Liver (tissue), 9 donors: Measurements from ENCODE around the gene HEPACAM. TPM values are rescaled to one million over a fixed set of nuclear protein-coding genes. Genes with fewer than 3 reads are reported as not detected.

Experiments
- DNase-seq: peaks from one replicate; pipeline ENCODE4 v3.0.0-alpha.2; 2017; ENCODE audit warnings: low spot score
- H3K27ac ChIP-seq, 2 donors: one replicate each; pipeline ENCODE4 v1.7.0; 2013; ENCODE audit warnings: inconsistent platforms in 2 of 2, low read length in 2 of 2, control low read depth in 1 of 2, low read depth in 1 of 2, mild to moderate bottlenecking in 1 of 2
- H3K27me3 ChIP-seq, 4 donors: one replicate each; pipeline versions ENCODE4 v1.6.1 to v1.7.0; 2013; ENCODE audit warnings: low read length in 3 of 4, inconsistent platforms in 1 of 4, mild to moderate bottlenecking in 1 of 4, moderate library complexity in 1 of 4; ENCODE audit not compliant: control insufficient read depth in 4 of 4, insufficient read depth in 4 of 4
- H3K36me3 ChIP-seq, 4 donors: one replicate each; pipeline versions ENCODE4 v1.6.1 to v1.7.0; 2013; ENCODE audit warnings: low read length in 3 of 4, mild to moderate bottlenecking in 3 of 4, low read depth in 1 of 4, moderate library complexity in 1 of 4; ENCODE audit not compliant: control insufficient read depth in 4 of 4, insufficient read depth in 3 of 4
- H3K4me1 ChIP-seq, 4 donors: one replicate each; pipeline versions ENCODE4 v1.6.1 to v1.7.0; 2013; ENCODE audit warnings: low read length in 3 of 4, mild to moderate bottlenecking in 3 of 4, moderate library complexity in 1 of 4; ENCODE audit not compliant: control insufficient read depth in 4 of 4, insufficient read depth in 4 of 4
- H3K4me3 ChIP-seq, 3 donors: one replicate each; pipeline versions ENCODE4 v1.6.1 to v1.7.0; 2013; ENCODE audit warnings: low read length in 3 of 3, control low read depth in 1 of 3, low read depth in 1 of 3, mild to moderate bottlenecking in 1 of 3
- H3K9ac ChIP-seq, 2 donors: one replicate each; pipeline ENCODE4 v1.7.0; 2013; ENCODE audit warnings: low read length in 2 of 2, mild to moderate bottlenecking in 2 of 2, moderate library complexity in 2 of 2, control low read depth in 1 of 2, low read depth in 1 of 2
- H3K9me3 ChIP-seq, 4 donors: one replicate each; pipeline versions ENCODE4 v1.6.1 to v1.7.0; 2013; ENCODE audit warnings: low read length in 3 of 4; ENCODE audit not compliant: control insufficient read depth in 4 of 4
- FOXA1 ChIP-seq: IDR thresholded peaks from 2 replicates; pipeline ENCODE4 v1.6.1; 2016; ENCODE audit warnings: antibody characterized with exemption
- FOXA2 ChIP-seq: IDR thresholded peaks from 2 replicates; pipeline ENCODE4 v1.6.1; 2016; ENCODE audit warnings: antibody characterized with exemption
- GABPA ChIP-seq, 2 donors: IDR thresholded peaks in 1 of 2; conservative IDR thresholded peaks in 1 of 2; 2 replicates each; pipeline ENCODE4 v1.6.1; 2016; ENCODE audit warnings: antibody characterized with exemption in 2 of 2, mild to moderate bottlenecking in 1 of 2, moderate library complexity in 1 of 2
- HNF4A ChIP-seq, 2 donors: conservative IDR thresholded peaks; 2 replicates each; pipeline ENCODE4 v1.6.1; 2016; ENCODE audit warnings: antibody characterized with exemption in 2 of 2, mild to moderate bottlenecking in 2 of 2
- HNF4G ChIP-seq: IDR thresholded peaks from 2 replicates; pipeline ENCODE4 v1.6.1; 2016; ENCODE audit warnings: antibody characterized with exemption
- JUND ChIP-seq, 2 donors: IDR thresholded peaks; 2 replicates each; pipeline ENCODE4 v1.6.1; 2016; ENCODE audit warnings: antibody characterized with exemption in 2 of 2
- MAX ChIP-seq: IDR thresholded peaks from 2 replicates; pipeline ENCODE4 v1.6.1; 2016; ENCODE audit warnings: antibody characterized with exemption
- NR2F2 ChIP-seq: IDR thresholded peaks from 2 replicates; pipeline ENCODE4 v1.6.1; 2016; ENCODE audit warnings: antibody characterized with exemption
- RAD21 ChIP-seq, 2 donors: IDR thresholded peaks; 2 replicates each; pipeline ENCODE4 v1.6.1; 2016; ENCODE audit warnings: antibody characterized with exemption in 2 of 2, mild to moderate bottlenecking in 2 of 2
- RXRA ChIP-seq, 2 donors: IDR thresholded peaks; 2 replicates each; pipeline ENCODE4 v1.6.1; 2017 to 2018; ENCODE audit warnings: antibody characterized with exemption in 2 of 2, mild to moderate bottlenecking in 1 of 2
- SP1 ChIP-seq: IDR thresholded peaks from 2 replicates; pipeline ENCODE4 v1.6.1; 2018; ENCODE audit warnings: antibody characterized with exemption, mild to moderate bottlenecking
- TAF1 ChIP-seq: conservative IDR thresholded peaks from 2 replicates; pipeline ENCODE4 v1.6.1; 2016; ENCODE audit warnings: antibody characterized with exemption, mild to moderate bottlenecking
- YY1 ChIP-seq: IDR thresholded peaks from 2 replicates; pipeline ENCODE4 v1.6.1; 2016; ENCODE audit warnings: antibody characterized with exemption, mild to moderate bottlenecking
- ZBTB33 ChIP-seq: IDR thresholded peaks from 2 replicates; pipeline ENCODE4 v1.6.1; 2016; ENCODE audit warnings: antibody characterized with exemption
- WGBS: extraction: QIAGEN DNeasy Blood & Tissue Kit; methylation state at CpG from one replicate; pipeline ENCODE4 v1.1.7; 2013; 5-methylcytosine and 5-hydroxymethylcytosine counted together
- polyA plus RNA-seq, 2 donors: library from polyadenylated mRNA; stranded (reverse) in 1 of 2; unstranded in 1 of 2; fragments of 200-250 nt in 1 of 2; fragments of >200 nt in 1 of 2; fragmentation: Nextera tagmentation in 1 of 2; extraction: Ambion mirVana in 1 of 2; gene quantifications; one replicate each; pipeline versions ENCODE4 v1.2.1 to v1.2.3, GENCODE V29; 2013 to 2015
- total RNA-seq, 2 donors: library from RNA; depleted of rRNA; stranded (reverse); fragments of >200 nt; gene quantifications; one replicate each; pipeline ENCODE4 v1.2.3, GENCODE V29; 2014
- TF ChIP-seq, protein P1 (sequence below): IDR thresholded peaks from 2 replicates; pipeline ENCODE4 v1.6.1; 2016; ENCODE audit warnings: antibody characterized with exemption
- TF ChIP-seq, protein P2 (sequence below): fragments of 150-350 bp; IDR thresholded peaks from 2 replicates; pipeline ENCODE4 v1.5.1; 2017; ENCODE audit warnings: improper control_type of control experiment, low read depth, low read length; ENCODE audit not compliant: missing input control
- donor health status: healthy.
- donor health status: healthy.
- donor health status: healthy.
- donor health status: healthy.
- donor health status: healthy.

HEPACAM gene
- total and polyA plus RNA-seq, 4 donors = 0.79 to 7.1 (median 3.3) TPM; not detected in 1

- no peak overlapping the region for H3K27ac ChIP-seq
- WGBS = 21% methylated on average over 5 of the region's 5 CpGs
- no peak overlapping the region for H3K4me3 ChIP-seq
- no peak overlapping the region for H3K9ac ChIP-seq
- no peaks in the 10 kb centered on the region for H3K27me3 ChIP-seq
- no peaks in the 10 kb centered on the region for H3K4me1 ChIP-seq
- TF ChIP-seq SP1 = no peak
- TF ChIP-seq, protein P1, sequence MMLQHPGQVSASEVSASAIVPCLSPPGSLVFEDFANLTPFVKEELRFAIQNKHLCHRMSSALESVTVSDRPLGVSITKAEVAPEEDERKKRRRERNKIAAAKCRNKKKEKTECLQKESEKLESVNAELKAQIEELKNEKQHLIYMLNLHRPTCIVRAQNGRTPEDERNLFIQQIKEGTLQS = no peak
- TF ChIP-seq, protein P2, sequence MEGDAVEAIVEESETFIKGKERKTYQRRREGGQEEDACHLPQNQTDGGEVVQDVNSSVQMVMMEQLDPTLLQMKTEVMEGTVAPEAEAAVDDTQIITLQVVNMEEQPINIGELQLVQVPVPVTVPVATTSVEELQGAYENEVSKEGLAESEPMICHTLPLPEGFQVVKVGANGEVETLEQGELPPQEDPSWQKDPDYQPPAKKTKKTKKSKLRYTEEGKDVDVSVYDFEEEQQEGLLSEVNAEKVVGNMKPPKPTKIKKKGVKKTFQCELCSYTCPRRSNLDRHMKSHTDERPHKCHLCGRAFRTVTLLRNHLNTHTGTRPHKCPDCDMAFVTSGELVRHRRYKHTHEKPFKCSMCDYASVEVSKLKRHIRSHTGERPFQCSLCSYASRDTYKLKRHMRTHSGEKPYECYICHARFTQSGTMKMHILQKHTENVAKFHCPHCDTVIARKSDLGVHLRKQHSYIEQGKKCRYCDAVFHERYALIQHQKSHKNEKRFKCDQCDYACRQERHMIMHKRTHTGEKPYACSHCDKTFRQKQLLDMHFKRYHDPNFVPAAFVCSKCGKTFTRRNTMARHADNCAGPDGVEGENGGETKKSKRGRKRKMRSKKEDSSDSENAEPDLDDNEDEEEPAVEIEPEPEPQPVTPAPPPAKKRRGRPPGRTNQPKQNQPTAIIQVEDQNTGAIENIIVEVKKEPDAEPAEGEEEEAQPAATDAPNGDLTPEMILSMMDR = peak; percentile 86
- TF ChIP-seq YY1 = peak; percentile 40
- peak; percentile 97 to 99 for TF ChIP-seq RAD21 (IDR thresholded peaks at IDR 0.05)
- H3K9me3 ChIP-seq = no peaks in the 10 kb centered on the region
- DNase-seq = no peak
- H3K36me3 ChIP-seq = no peaks in the 10 kb centered on the region
Observed at GRCh38 chr11:124961972-124962609, 26.2 kb upstream of the HEPACAM start.

DNA sequence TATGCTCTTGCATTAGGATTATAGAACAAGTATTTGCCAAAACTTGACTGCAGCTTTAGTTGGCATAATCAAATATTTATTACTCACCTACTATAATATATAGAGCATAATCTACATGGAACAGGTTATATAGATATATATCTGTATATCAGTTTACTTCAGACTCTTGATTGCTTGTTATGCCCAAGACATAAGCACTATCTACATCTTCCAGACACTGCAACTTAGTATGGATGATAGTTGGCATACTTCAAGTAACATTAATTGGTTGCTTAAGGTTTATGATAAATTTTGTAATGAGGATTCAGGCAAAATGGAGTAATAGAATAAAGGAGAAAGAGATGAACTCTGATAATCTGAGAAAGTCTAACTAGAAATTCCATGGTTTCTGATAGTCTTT lies 19.2 kb upstream of the HEPACAM start:
- Histone ChIP-seq H3K9ac (no peak overlapping the region), H3K9me3 (no peaks in the 10 kb centered on the region), H3K4me3 (no peak overlapping the region), H3K27me3 (no peaks in the 10 kb centered on the region), H3K4me1 (peaks cover 4 to 14% (median 7%) of the 10 kb centered on the region in 4 donors), H3K27ac (no peak overlapping the region), H3K36me3 (no peaks in the 10 kb centered on the region)
- TF ChIP-seq, protein P2 = no peak
- TF ChIP-seq HNF4G = no peak
- TF ChIP-seq NR2F2 = no peak
- TF ChIP-seq FOXA2 = no peak
- no peak for TF ChIP-seq TAF1
- TF ChIP-seq, protein P1 = no peak
- TF ChIP-seq FOXA1 = no peak
- no peak for TF ChIP-seq GABPA (IDR thresholded peaks at IDR 0.05 in 1 of 2, conservative IDR thresholded peaks at IDR 0.05 in 1 of 2)
- DNase-seq = no peak

GRCh38 chr11:124954590-124954955 lies 18.7 kb upstream of the HEPACAM start:
- Histone ChIP-seq H3K36me3 (no peaks in the 10 kb centered on the region), H3K4me1 (peaks cover 4 to 14% (median 7%) of the 10 kb centered on the region in 4 donors), H3K9ac (peak overlapping the region in 1 of 2 donors; percentile 31), H3K27me3 (no peaks in the 10 kb centered on the region), H3K27ac (no peak overlapping the region), H3K9me3 (no peaks in the 10 kb centered on the region), H3K4me3 (peak overlapping the region; percentile 74 to 99 (median 88))
- no peak for DNase-seq
- 43% methylated on average over 6 of the region's 6 CpGs for WGBS
- TF ChIP-seq MAX (no peak), RXRA (IDR thresholded peaks at IDR 0.05) (no peak), HNF4G (no peak), FOXA1 (no peak), RAD21 (IDR thresholded peaks at IDR 0.05) (no peak), YY1 (no peak), HNF4A (conservative IDR thresholded peaks at IDR 0.05) (no peak), SP1 (no peak), JUND (IDR thresholded peaks at IDR 0.05) (no peak), GABPA (IDR thresholded peaks at IDR 0.05 in 1 of 2, conservative IDR thresholded peaks at IDR 0.05 in 1 of 2) (no peak), ZBTB33 (no peak), NR2F2 (no peak), TAF1 (no peak)
- TF ChIP-seq, protein P2 = no peak
